ENCODE measurements around the gene PLA1A.
"Not testable (repeated sequence)": the region's sequence is repeated elsewhere in the genome, so short reads cannot be mapped to it uniquely, and the experiment has no call there.

Gene PLA1A

DNA sequence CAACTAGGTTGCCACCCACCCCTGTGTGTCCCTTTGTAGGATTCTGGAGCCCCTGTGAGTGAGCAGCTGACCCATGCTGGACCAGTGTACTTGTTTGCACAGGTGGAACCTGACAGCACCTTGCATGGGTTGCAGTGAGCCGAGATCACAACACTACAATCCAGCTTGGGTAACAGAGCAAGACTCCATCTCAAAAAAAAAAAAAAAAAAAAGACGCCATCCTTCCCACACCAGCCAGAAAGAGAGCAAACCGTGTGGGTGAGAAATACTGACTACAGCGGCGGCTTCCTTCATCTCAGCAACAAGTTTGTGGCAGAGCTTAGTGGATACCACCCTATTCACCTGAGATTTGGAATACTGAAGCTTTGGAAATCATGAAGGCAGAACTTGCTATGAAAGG lies 37.5 kb upstream of the PLA1A start:
- H3K36me3 ChIP-seq (replicated peaks) = no peaks in the 10 kb centered on the region
- no peaks in the 10 kb centered on the region for H3K27me3 ChIP-seq (ENCODE audit: low read depth)
- no peaks in the 10 kb centered on the region for H3K9me3 ChIP-seq
- in situ Hi-C loops (cut with MboI; ENCODE audit: low sequenced_read_pairs) = no loop called here
- H3K4me3 ChIP-seq = no peak overlapping the region
- DNase-seq (ENCODE audit: low spot score in 2 of 2) = no peak
- no peaks in the 10 kb centered on the region for H3K4me1 ChIP-seq

DNA sequence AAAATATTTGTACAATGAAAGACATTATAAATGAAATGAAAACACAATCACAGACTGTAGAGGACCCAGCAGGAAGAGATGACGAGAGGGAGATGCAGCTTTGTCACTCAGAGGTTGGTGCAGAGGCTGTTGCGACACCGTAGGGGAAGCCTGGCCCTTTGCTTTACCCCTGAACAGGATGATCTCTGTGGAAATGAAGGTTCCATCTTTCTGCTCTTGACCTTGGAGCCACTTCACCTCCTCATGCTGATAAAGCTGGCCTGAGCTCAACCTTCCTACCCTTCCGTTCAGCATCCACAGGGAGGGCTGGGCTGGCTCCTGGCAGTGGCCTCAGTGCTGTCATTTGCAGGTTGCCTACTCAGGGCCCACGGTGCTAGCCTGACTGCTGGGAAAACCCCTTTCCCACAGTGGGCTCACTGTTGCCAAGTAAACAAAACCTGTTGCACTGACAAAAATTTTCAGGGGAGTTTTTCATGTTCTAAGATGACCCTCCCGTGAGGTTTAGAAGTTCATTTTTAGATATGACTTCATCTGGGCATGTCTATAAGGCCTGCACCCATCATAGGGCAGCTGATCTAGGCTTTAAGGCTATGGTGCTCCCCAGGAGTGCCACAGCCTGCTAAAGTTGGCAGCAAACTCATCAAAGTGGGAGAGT lies 35.3 kb upstream of the PLA1A start:
- Histone ChIP-seq H3K9me3 (no peaks in the 10 kb centered on the region), H3K4me3 (no peak overlapping the region), H3K4me1 (no peaks in the 10 kb centered on the region), H3K27me3 (ENCODE audit: low read depth) (peaks cover 5% of the 10 kb centered on the region), H3K36me3 (replicated peaks) (no peaks in the 10 kb centered on the region)
- DNase-seq (ENCODE audit: low spot score in 2 of 2) = no peak
- in situ Hi-C loops (cut with MboI; ENCODE audit: low sequenced_read_pairs) = no loop called here

DNA sequence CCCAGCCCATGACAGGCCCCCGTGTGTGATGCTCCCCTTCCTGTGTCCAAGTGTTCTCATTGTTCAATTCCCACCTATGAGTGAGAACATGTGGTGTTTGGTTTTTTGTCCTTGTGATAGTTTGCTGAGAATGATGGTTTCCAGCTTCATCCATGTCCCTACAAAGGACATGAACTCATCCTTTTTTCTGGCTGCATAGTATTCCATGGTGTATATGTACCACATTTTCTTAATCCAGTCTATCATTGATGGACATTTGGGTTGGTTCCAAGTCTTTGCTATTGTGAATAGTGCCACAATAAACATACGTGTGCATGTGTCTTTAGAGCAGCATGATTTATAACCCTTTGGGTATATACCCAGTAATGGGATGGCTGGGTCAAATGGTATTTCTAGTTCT lies 34.4 kb upstream of the PLA1A start:
- H3K4me1 ChIP-seq; in situ Hi-C loops (cut with MboI; ENCODE audit: low sequenced_read_pairs); H3K36me3 ChIP-seq (replicated peaks); DNase-seq (ENCODE audit: low spot score in 2 of 2); H3K9me3 ChIP-seq; H3K4me3 ChIP-seq; H3K27me3 ChIP-seq (ENCODE audit: low read depth): not testable (repeated sequence)

DNA sequence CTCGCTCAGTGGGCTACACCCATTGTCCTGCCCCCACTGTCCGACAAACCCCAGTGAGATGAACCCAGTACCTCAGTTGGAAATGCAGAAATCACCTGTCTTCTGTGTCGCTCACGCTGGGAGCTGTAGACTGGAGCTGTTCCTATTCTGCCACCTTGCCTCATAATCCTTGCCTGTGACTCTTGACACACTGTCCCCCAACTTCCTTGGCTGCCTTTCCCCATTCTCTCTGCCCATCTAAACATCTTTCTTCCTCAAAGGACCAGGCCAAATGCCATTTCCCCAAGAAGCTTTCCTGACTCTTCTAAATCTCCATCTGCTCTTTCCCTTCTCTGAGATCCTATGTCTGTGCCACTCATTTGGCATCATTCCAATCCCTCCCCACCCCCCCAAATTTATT lies 28.5 kb upstream of the PLA1A start:
- in situ Hi-C loops (cut with MboI; ENCODE audit: low sequenced_read_pairs) = no loop called here
- H3K27me3 ChIP-seq (ENCODE audit: low read depth) = peaks cover 5% of the 10 kb centered on the region
- no peak overlapping the region for H3K4me3 ChIP-seq
- no peak for DNase-seq (ENCODE audit: low spot score in 2 of 2)
- H3K36me3 ChIP-seq (replicated peaks) = no peaks in the 10 kb centered on the region
- H3K4me1 ChIP-seq = no peaks in the 10 kb centered on the region
- no peaks in the 10 kb centered on the region for H3K9me3 ChIP-seq

DNA sequence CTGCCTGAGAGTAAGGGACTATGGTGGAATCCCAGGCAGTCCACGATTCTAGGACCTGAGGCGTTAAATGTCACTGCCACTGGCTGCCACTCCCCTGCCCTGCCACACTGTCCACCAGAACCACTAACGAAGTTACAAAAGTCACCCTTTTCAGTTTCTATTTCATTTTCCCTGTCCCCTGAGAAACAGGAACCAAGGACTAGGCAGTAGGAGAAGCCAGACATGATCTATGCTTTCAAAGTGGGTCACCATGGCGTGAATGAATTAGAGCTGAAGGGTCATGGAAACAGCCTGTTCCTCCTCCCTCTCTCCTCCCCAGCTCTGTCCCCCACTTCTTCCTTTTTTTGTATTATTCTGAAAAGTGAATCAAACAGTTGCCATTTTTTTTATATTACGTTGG lies 27.5 kb upstream of the PLA1A start:
- no peaks in the 10 kb centered on the region for H3K4me1 ChIP-seq
- in situ Hi-C loops (cut with MboI; ENCODE audit: low sequenced_read_pairs) = no loop called here
- H3K4me3 ChIP-seq = no peak overlapping the region
- peaks cover 5% of the 10 kb centered on the region for H3K27me3 ChIP-seq (ENCODE audit: low read depth)
- H3K9me3 ChIP-seq = no peaks in the 10 kb centered on the region
- H3K36me3 ChIP-seq (replicated peaks) = no peaks in the 10 kb centered on the region
- no peak for DNase-seq (ENCODE audit: low spot score in 2 of 2)

DNA sequence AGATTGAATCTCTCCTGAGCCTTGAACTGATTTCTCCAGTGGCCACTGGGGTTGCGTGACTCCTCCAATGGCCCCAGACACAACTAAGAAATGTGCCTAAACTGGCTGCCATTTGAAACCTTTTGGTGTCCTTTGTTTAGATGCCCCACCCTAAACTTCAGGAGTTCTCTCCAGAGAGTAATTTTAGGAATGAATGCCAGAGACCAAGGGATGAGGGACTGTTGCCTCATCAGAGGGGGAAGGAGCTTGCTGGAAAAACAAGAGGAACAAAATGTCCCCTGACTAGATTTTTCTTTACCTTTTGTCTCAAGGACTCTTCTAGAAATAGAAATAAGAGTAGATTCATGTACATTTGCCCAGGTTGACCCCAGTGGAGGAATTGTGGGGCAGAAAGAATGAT lies 26.5 kb upstream of the PLA1A start:
- no peak for DNase-seq (ENCODE audit: low spot score in 2 of 2)
- H3K4me3 ChIP-seq = no peak overlapping the region
- in situ Hi-C loops (cut with MboI; ENCODE audit: low sequenced_read_pairs) = no loop called here
- H3K27me3 ChIP-seq (ENCODE audit: low read depth) = peaks cover 2% of the 10 kb centered on the region; the same call in 1 of the 2 replicates
- no peaks in the 10 kb centered on the region for H3K36me3 ChIP-seq (replicated peaks)
- H3K4me1 ChIP-seq = no peaks in the 10 kb centered on the region
- no peaks in the 10 kb centered on the region for H3K9me3 ChIP-seq

DNA sequence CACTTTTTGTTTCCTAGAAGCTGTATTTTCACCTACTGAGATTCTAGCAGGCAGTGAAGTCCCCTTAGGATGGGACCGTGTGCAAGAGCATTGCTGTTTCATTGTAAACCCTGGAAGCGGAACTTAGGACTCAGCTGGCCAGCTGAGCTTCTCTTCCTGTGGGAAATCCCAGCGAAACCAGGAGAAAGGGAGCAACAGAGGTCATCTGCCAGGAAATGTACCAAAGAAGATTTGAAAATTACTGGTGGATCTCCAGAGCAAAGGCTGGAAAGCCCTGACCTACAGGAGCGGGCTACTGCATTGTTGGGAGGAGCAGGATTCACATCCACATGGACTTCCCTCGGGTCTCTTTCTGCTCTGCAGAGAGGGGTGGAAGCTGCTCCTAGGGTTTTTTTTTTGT lies 26.0 kb upstream of the PLA1A start:
- no peaks in the 10 kb centered on the region for H3K4me1 ChIP-seq
- H3K27me3 ChIP-seq (ENCODE audit: low read depth) = no peaks in the 10 kb centered on the region; the same call in 1 of the 2 replicates
- no peak for DNase-seq (ENCODE audit: low spot score in 2 of 2)
- no peaks in the 10 kb centered on the region for H3K36me3 ChIP-seq (replicated peaks)
- in situ Hi-C loops (cut with MboI; ENCODE audit: low sequenced_read_pairs) = no loop called here
- H3K9me3 ChIP-seq = no peaks in the 10 kb centered on the region
- no peak overlapping the region for H3K4me3 ChIP-seq

DNA sequence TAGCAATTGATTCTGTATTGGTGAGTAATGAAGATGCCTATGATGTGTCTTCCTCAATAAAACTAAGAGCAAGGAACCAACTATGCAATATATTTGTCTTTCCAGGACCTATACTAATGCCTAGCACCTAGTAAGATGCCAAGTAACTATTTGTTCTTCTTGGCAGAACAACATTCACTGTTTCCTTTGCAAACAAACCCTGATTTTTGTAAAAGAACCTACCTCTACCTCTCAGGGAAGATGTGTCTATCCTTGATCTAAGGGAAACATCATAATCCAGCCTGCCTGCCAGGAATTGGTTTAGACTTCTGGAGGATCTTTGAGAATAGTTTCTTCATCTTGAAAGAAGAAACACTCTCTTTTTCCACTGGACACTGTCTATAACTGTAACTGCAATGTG lies 22.2 kb upstream of the PLA1A start:
- Histone ChIP-seq H3K4me3 (no peak overlapping the region), H3K9me3 (no peaks in the 10 kb centered on the region), H3K4me1 (peaks cover 13% of the 10 kb centered on the region), H3K36me3 (replicated peaks) (no peaks in the 10 kb centered on the region; the same call in 1 of the 2 replicates), H3K27me3 (ENCODE audit: low read depth) (no peaks in the 10 kb centered on the region)
- DNase-seq (ENCODE audit: low spot score in 2 of 2) = no peak
- in situ Hi-C loops (cut with MboI; ENCODE audit: low sequenced_read_pairs) = no loop called here

DNA sequence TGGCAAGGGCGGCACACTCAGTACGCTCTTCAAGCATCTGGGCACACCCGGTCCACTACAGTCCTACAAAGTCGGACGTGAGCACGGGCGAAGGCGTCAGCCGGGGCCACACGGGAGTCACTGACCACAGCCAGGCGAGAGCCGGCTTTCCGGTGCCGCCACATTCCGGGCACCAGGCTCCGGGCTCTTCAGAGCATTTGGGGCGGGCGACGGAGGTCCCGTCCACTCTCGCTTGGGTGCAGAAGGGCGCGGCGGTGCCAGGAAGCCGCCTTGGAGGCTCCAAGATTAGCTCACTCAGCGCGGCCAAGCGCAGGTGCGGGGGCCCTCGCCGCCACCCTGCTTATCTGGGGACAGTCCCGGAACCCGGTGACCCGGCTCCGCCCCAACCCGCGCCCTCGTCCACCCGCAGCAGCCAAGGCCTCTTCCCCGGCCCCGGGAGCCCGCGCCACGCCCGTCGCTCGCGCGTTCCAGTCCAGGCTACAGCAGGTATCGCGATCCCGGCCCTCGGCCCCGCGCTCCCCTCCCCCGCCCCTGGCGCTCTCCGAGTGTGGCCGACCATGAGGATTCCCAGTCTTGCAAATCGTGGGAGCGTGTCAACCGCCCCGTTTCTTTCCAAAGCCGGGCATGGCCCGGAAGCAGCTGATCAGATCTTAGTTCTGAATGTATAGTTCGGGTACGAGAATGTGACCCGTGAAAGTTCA lies 18.2 kb upstream of the PLA1A start, which contains the start of gene ADPRH:
Gene ADPRH (plus strand): TSS at position 127 of the 701 bp plus-strand sequence. CDS start 2,678 bp downstream, outside the sequence.
- Histone ChIP-seq H3K4me3 (peak within 1 kb of the TSS; percentile 28), H3K9me3 (no peaks in the 10 kb centered on the region), H3K27me3 (ENCODE audit: low read depth) (no peaks in the 10 kb centered on the region), H3K36me3 (replicated peaks) (no peaks in the 10 kb centered on the region; the same call in 1 of the 2 replicates), H3K4me1 (peaks cover 14% of the 10 kb centered on the region)
- DNase-seq (ENCODE audit: low spot score in 2 of 2) = peak; percentile 28 to 80
- in situ Hi-C loops (cut with MboI; ENCODE audit: low sequenced_read_pairs) = no loop called here

DNA sequence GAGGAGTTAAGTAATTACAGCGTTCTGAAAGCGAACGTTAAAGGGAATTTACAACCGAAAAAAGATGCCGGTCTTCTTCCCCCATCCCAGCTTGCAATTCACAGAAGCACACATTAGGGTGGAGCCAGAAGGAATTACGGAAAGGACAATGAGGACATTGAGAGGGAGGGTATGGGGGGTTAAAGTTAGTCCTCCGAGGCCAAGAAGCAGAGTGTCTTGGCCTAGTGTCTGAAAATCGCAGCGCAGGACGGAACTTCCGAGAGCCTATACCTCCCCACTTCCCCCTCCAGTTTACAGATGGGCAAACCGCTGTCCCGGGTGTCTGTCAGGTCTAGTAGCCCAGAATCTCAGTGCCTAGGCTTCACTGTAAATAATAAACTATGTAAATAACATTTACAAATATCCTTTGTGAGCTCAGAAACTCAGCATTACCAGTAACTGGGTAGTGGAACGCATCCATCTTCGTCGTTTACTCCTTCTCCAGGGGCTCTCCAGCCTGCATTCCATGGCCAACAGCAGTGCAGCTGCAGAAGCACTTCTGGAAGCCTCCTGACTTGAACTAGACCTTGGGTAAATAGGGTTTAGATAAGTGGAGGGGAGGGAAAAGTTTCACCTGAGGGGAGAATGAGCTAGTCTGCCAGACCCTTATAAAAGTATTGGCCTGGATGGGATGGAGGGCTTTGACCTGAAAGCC lies 17.5 kb upstream of the PLA1A start:
- H3K4me3 ChIP-seq = peak overlapping the region; percentile 28
- no peaks in the 10 kb centered on the region; the same call in 1 of the 2 replicates for H3K36me3 ChIP-seq (replicated peaks)
- in situ Hi-C loops (cut with MboI; ENCODE audit: low sequenced_read_pairs) = no loop called here
- peak; percentile 47 to 57 for DNase-seq (ENCODE audit: low spot score in 2 of 2)
- no peaks in the 10 kb centered on the region for H3K27me3 ChIP-seq (ENCODE audit: low read depth)
- peaks cover 14% of the 10 kb centered on the region for H3K4me1 ChIP-seq
- H3K9me3 ChIP-seq = no peaks in the 10 kb centered on the region

DNA sequence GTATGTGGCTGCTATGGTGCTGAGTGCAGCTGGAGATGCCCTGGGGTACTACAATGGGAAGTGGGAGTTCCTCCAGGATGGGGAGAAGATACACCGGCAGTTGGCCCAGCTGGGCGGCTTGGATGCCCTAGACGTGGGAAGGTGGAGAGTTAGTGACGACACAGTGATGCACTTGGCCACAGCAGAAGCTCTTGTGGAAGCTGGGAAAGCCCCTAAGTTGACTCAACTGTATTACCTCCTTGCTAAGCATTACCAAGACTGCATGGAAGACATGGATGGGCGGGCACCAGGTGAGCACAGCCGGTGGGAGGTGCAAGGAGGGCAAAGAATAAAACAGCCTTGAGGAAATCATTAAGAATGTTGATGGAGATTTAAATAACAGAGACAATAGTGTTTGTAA lies 15.5 kb upstream of the PLA1A start:
- no peak overlapping the region for H3K4me3 ChIP-seq
- no peaks in the 10 kb centered on the region for H3K9me3 ChIP-seq
- in situ Hi-C loops (cut with MboI; ENCODE audit: low sequenced_read_pairs) = no loop called here
- no peak for DNase-seq (ENCODE audit: low spot score in 2 of 2)
- H3K27me3 ChIP-seq (ENCODE audit: low read depth) = no peaks in the 10 kb centered on the region
- H3K4me1 ChIP-seq = peaks cover 14% of the 10 kb centered on the region
- H3K36me3 ChIP-seq (replicated peaks) = no peaks in the 10 kb centered on the region; the same call in 1 of the 2 replicates

DNA sequence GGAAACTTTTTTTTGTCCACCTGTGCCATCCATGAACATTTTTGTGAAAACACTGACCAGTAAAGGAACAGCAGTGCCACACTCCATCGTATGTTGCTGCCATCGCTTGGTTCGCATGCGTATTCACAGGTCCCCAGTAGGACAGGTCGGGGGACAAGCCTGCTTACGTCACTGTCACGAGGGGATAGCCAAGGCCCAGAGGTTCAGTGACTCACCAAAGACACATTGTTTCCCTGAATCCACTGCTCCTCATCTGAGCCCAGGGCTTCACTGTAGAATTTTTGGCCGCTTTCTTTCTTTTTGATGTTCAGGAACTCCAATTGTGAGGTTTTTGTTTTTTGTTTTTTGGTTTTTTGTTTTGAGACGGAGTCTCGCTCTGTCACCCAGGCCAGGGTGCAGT lies 12.5 kb upstream of the PLA1A start:
- Histone ChIP-seq H3K27me3 (ENCODE audit: low read depth) (no peaks in the 10 kb centered on the region), H3K4me3 (no peak overlapping the region), H3K4me1 (peaks cover 3% of the 10 kb centered on the region), H3K9me3 (no peaks in the 10 kb centered on the region), H3K36me3 (replicated peaks) (no peaks in the 10 kb centered on the region; the same call in 1 of the 2 replicates)
- DNase-seq (ENCODE audit: low spot score in 2 of 2) = no peak
- in situ Hi-C loops (cut with MboI; ENCODE audit: low sequenced_read_pairs) = no loop called here

DNA sequence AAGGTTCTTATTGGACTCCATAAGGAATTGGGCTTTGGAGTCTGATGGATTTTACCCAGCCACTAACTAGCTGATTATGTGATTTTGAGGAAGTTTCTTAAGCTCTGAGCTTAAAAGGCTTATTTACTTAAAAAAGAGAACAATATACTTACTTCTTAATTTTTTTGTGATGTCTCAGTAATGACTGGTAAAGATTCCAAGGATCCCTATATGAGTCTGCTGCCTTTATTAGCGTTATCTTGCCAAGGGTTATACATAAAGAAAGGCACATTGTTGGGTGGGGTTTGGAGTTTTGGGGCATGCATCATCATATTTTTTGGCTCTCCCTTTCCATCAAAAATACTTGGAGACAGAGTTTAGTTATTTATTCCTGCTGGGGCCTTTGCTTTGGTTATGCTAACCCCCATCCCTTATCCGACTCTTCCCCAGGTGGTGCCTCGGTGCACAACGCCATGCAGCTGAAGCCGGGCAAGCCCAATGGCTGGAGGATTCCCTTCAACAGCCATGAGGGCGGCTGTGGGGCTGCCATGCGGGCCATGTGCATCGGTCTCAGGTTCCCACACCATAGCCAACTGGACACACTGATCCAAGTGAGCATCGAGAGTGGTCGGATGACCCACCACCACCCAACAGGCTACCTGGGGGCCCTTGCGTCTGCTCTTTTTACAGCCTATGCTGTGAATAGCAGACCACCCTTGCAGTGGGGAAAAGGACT lies 11.7 kb upstream of the PLA1A start:
- H3K27me3 ChIP-seq (ENCODE audit: low read depth) = no peaks in the 10 kb centered on the region
- in situ Hi-C loops (cut with MboI; ENCODE audit: low sequenced_read_pairs) = no loop called here

More for the DNA sequence above, 11.7 kb upstream of the PLA1A start:
- Histone ChIP-seq H3K36me3 (replicated peaks) (no peaks in the 10 kb centered on the region), H3K4me3 (no peak overlapping the region), H3K9me3 (no peaks in the 10 kb centered on the region; the same call in 1 of the 2 replicates), H3K4me1 (no peaks in the 10 kb centered on the region; the same call in 1 of the 2 replicates)
- no peak for DNase-seq (ENCODE audit: low spot score in 2 of 2)

Measured in HAP-1 (cell line).